ENCODE results near the gene PPID. TPM values are rescaled to one million over a fixed set of nuclear protein-coding genes. Genes with fewer than 3 reads are reported as not detected.
A peak's percentile ranks its signal among the peaks of the same experiment; 100 is the strongest.

Gene PPID
- total RNA-seq, 2 experiments from 2014 or later, result 10.7 to 10.8 TPM

DNA sequence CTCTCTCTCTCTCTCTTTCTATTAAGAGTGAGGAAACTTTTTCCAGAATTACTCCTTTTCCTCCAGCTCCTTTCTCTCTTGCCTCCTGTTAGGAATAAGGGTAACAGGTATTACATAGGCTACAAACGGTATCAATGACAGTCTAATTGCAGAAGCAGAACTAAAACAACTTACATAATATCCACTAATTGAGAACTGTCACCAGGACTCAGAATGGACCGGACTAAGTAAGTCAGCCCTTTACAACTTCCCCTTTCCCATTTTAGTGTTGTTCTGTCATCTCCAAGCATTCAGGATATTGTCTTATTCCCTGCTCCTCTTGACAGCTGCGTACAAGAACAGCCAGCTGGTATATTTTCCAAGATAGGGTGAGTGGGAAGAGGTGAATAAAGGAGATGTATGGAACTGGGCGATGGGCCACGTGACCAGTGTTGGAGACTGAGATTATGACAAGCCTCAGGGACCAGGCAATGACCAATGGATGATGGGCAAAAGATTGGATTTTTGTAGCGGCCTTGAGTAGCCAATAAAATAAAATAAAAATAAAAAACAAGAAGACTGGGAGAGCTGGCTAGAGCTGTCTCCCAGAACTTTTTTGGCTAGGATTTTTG lies 43.3 kb upstream of the PPID start:
- H3K9me3 Mint-ChIP-seq, result no peaks in the 10 kb centered on the region
- Histone ChIP-seq H3K27ac (ENCODE audit: low read depth in 1 of 2, low read length in 2 of 2) (no peak overlapping the region), H3K36me3 (ENCODE audit: insufficient read depth, low read length) (no peaks in the 10 kb centered on the region), H3K27me3 (ENCODE audit: control insufficient read depth in 1 of 2, insufficient read depth in 2 of 2, low read length in 2 of 2) (no peaks in the 10 kb centered on the region), H3K4me3 (ENCODE audit: low read length) (no peak overlapping the region), H3K9me3 (ENCODE audit: control insufficient read depth in 1 of 2, insufficient read depth in 1 of 2, low read length in 2 of 2) (no peaks in the 10 kb centered on the region), H3K4me1 (ENCODE audit: insufficient read depth, low read length) (peaks cover 10% of the 10 kb centered on the region)
- ChIA-PET POLR2A (interaction anchor here (0.6 kb wide), 1 partner anchor 45 kb away, joined by 3 read pairs; no protein-coding TSS in a partner anchor), CTCF (no interaction called here)
- peaks cover 4% of the 10 kb centered on the region for H3K36me3 Mint-ChIP-seq (ENCODE audit: low read depth)
- intact Hi-C loops (cut with DNase I, micrococcal nuclease), result loop anchor here in 1 of 2 experiments (2.0 kb wide), 1 partner anchor 38 kb away; no protein-coding TSS in a partner anchor
- TF ChIP-seq, protein P1, sequence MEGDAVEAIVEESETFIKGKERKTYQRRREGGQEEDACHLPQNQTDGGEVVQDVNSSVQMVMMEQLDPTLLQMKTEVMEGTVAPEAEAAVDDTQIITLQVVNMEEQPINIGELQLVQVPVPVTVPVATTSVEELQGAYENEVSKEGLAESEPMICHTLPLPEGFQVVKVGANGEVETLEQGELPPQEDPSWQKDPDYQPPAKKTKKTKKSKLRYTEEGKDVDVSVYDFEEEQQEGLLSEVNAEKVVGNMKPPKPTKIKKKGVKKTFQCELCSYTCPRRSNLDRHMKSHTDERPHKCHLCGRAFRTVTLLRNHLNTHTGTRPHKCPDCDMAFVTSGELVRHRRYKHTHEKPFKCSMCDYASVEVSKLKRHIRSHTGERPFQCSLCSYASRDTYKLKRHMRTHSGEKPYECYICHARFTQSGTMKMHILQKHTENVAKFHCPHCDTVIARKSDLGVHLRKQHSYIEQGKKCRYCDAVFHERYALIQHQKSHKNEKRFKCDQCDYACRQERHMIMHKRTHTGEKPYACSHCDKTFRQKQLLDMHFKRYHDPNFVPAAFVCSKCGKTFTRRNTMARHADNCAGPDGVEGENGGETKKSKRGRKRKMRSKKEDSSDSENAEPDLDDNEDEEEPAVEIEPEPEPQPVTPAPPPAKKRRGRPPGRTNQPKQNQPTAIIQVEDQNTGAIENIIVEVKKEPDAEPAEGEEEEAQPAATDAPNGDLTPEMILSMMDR (IDR thresholded peaks at IDR 0.05), result no peak
- no peaks in the 10 kb centered on the region for H3K27me3 Mint-ChIP-seq
- DNase-seq (peak in 1 of 14 experiments; percentile 35), ATAC-seq (ENCODE audit: poor library complexity) (no peak)
- H3K27ac Mint-ChIP-seq, result no peak overlapping the region
- H3K4me1 Mint-ChIP-seq (ENCODE audit: low read depth), result peaks cover 32% of the 10 kb centered on the region
- H3K4me3 Mint-ChIP-seq, result peak overlapping the region; percentile 70

DNA sequence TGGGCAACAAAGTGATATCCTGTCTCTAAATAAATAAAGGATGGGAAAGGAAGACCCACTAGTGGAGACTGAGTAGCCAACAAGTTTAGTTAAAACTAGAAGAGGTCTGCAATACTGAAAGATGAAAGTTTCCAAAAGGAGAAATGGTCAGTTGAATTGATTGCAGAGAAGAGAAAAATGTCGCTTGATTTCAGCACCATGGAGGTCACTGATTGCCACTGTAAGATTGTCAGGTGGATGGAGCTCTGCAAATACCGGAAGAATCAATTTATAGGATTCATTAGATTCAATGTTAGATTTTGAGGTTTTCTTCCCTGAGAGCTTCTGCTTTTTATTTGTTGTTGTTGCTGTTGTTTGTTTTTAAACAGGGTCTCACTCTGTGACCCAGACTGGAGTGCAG lies 40.3 kb upstream of the PPID start:
- Histone ChIP-seq H3K4me3 (ENCODE audit: low read length) (no peak overlapping the region), H3K9me3 (ENCODE audit: control insufficient read depth in 1 of 2, insufficient read depth in 1 of 2, low read length in 2 of 2) (no peaks in the 10 kb centered on the region), H3K27ac (ENCODE audit: low read depth in 1 of 2, low read length in 2 of 2) (no peak overlapping the region), H3K36me3 (ENCODE audit: insufficient read depth, low read length) (no peaks in the 10 kb centered on the region), H3K4me1 (ENCODE audit: insufficient read depth, low read length) (peaks cover 3% of the 10 kb centered on the region), H3K27me3 (ENCODE audit: control insufficient read depth in 1 of 2, insufficient read depth in 2 of 2, low read length in 2 of 2) (no peaks in the 10 kb centered on the region)
- Mint-ChIP-seq H3K27ac (no peak overlapping the region), H3K36me3 (ENCODE audit: low read depth) (peaks cover 4% of the 10 kb centered on the region), H3K4me1 (ENCODE audit: low read depth) (peaks cover 11% of the 10 kb centered on the region), H3K9me3 (no peaks in the 10 kb centered on the region), H3K4me3 (no peak overlapping the region), H3K27me3 (no peaks in the 10 kb centered on the region)
- intact Hi-C loops (cut with DNase I, micrococcal nuclease), result no loop called here
- ChIA-PET POLR2A (no interaction called here), CTCF (no interaction called here)
- TF ChIP-seq, protein P1 (IDR thresholded peaks at IDR 0.05), result no peak
- DNase-seq (no peak), ATAC-seq (ENCODE audit: poor library complexity) (no peak)

DNA sequence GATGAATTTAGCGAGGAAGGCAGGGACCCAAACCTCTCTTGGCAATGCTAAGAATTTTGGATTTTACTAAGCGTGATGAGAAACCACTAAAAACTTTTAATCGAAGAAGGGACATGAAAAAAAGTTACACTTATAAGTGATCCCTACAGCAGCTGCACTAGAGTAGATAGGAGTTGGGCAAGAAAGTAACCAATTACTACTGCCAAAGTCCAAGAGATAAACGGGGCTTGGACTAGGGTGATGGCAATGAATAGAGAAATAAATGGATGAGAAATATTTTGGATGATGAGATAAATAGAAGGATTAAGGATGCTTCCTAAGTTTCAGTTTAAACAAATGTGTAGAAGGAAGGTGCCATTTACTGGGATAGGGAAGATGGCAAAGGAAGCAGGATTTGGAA lies 39.4 kb upstream of the PPID start:
- Histone ChIP-seq H3K36me3 (ENCODE audit: insufficient read depth, low read length) (no peaks in the 10 kb centered on the region), H3K9me3 (ENCODE audit: control insufficient read depth in 1 of 2, insufficient read depth in 1 of 2, low read length in 2 of 2) (no peaks in the 10 kb centered on the region), H3K4me1 (ENCODE audit: insufficient read depth, low read length) (no peaks in the 10 kb centered on the region), H3K4me3 (ENCODE audit: low read length) (no peak overlapping the region), H3K27ac (ENCODE audit: low read depth in 1 of 2, low read length in 2 of 2) (no peak overlapping the region), H3K27me3 (ENCODE audit: control insufficient read depth in 1 of 2, insufficient read depth in 2 of 2, low read length in 2 of 2) (no peaks in the 10 kb centered on the region)
- H3K4me3 Mint-ChIP-seq, result no peak overlapping the region
- H3K9me3 Mint-ChIP-seq, result no peaks in the 10 kb centered on the region
- ATAC-seq (ENCODE audit: poor library complexity) (no peak), DNase-seq (no peak)
- intact Hi-C loops (cut with DNase I, micrococcal nuclease), result no loop called here
- POLR2A ChIA-PET, result no interaction called here
- H3K27ac Mint-ChIP-seq, result no peak overlapping the region
- H3K36me3 Mint-ChIP-seq (ENCODE audit: low read depth), result no peaks in the 10 kb centered on the region
- H3K27me3 Mint-ChIP-seq, result peaks cover 4% of the 10 kb centered on the region
- peaks cover 5% of the 10 kb centered on the region for H3K4me1 Mint-ChIP-seq (ENCODE audit: low read depth)
- TF ChIP-seq, protein P1 (IDR thresholded peaks at IDR 0.05), result no peak
- CTCF ChIA-PET, result no interaction called here
